ENCODE measurements around the gene FRG1.
"Not testable (repeated sequence)": the region's sequence is repeated elsewhere in the genome, so short reads cannot be mapped to it uniquely, and the experiment has no call there.

The FRG1 gene

DNA sequence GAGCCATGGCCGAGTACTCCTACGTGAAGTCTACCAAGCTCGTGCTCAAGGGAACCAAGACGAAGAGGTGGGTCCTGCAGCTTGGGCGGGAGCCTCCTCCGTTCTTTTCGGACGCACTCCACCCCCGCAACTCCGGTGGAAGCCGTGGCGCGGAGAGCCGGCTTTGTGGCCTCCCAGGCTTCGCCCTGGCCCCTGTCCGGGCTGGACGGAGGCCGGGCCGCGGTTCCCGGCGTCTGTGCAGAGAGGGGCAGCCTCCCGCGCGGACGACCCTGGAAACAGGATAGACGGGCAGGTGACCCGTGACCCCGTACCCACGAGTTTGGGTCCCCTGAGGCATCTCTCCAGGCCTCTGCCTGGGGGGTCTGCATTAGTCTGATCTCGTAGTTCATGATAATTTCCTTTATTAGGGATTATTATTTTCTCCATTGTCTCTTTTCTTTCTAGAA, 356 bp downstream of the FRG1 start:
- no peak for TF ChIP-seq EZH2phosphoT487 (conservative IDR thresholded peaks at IDR 0.05; ENCODE audit: low read length)
- TF ChIP-seq, protein P1, sequence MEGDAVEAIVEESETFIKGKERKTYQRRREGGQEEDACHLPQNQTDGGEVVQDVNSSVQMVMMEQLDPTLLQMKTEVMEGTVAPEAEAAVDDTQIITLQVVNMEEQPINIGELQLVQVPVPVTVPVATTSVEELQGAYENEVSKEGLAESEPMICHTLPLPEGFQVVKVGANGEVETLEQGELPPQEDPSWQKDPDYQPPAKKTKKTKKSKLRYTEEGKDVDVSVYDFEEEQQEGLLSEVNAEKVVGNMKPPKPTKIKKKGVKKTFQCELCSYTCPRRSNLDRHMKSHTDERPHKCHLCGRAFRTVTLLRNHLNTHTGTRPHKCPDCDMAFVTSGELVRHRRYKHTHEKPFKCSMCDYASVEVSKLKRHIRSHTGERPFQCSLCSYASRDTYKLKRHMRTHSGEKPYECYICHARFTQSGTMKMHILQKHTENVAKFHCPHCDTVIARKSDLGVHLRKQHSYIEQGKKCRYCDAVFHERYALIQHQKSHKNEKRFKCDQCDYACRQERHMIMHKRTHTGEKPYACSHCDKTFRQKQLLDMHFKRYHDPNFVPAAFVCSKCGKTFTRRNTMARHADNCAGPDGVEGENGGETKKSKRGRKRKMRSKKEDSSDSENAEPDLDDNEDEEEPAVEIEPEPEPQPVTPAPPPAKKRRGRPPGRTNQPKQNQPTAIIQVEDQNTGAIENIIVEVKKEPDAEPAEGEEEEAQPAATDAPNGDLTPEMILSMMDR (IDR thresholded peaks at IDR 0.05; ENCODE audit: insufficient read depth, low read length, poor library complexity, severe bottlenecking) = no peak
- H3K27ac ChIP-seq (ENCODE audit: low read depth, low read length) = peak overlapping the region; percentile 48
- H3K9me3 ChIP-seq (ENCODE audit: insufficient read depth, low read length) = no peaks in the 10 kb centered on the region
- H3K4me2 ChIP-seq (ENCODE audit: low read depth, low read length, poor library complexity, severe bottlenecking) = peak overlapping the region; percentile 95
- H3K4me3 ChIP-seq (ENCODE audit: insufficient read depth, low read length, poor library complexity, severe bottlenecking) = peak overlapping the region; percentile 88
- peaks cover 17% of the 10 kb centered on the region for H3K36me3 ChIP-seq (ENCODE audit: low read length)
- H3K9me2 ChIP-seq (replicated peaks; ENCODE audit: insufficient read depth, low read length) = no peaks in the 10 kb centered on the region
- peaks cover 4% of the 10 kb centered on the region; the same call in 1 of the 2 replicates for H3F3A ChIP-seq (ENCODE audit: insufficient read depth)
- peaks cover 50% of the 10 kb centered on the region for H3K79me2 ChIP-seq (ENCODE audit: insufficient read depth, low read length)
- no peaks in the 10 kb centered on the region for H3K27me3 ChIP-seq (ENCODE audit: low read length)
- peak overlapping the region; percentile 94 for H3K9ac ChIP-seq (ENCODE audit: low read length)
- H4K20me1 ChIP-seq (ENCODE audit: low read depth, low read length) = no peaks in the 10 kb centered on the region
- H2AFZ ChIP-seq (ENCODE audit: low read depth, low read length, severe bottlenecking) = no peak overlapping the region

DNA sequence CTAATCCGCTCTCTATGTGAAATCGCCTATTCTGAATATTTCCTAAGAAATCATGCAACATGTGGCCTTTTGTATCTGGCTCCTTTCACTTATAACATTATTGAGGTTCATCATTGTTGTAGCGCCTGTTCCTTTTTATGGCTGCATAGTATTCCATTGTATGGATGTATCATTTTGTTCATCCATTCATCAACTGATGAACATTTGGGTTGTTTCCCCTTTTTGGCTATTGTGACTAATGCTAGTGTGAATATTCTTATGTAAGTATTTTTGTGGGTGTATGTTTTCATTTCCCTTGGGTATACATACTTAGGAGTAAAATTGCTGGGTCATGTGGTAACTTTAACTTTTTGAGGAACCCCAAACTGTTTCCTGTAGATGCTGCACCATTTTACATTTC, 1.7 kb downstream of the FRG1 start:
- Histone ChIP-seq H3K79me2 (ENCODE audit: insufficient read depth, low read length) (peaks cover 63% of the 10 kb centered on the region), H3K36me3 (ENCODE audit: low read length) (peaks cover 17% of the 10 kb centered on the region), H3K4me3 (ENCODE audit: insufficient read depth, low read length, poor library complexity, severe bottlenecking) (peak overlapping the region; percentile 88), H3K4me2 (ENCODE audit: low read depth, low read length, poor library complexity, severe bottlenecking) (peak overlapping the region; percentile 95)
- H3K9ac ChIP-seq (ENCODE audit: low read length); H4K20me1 ChIP-seq (ENCODE audit: low read depth, low read length); H3K27me3 ChIP-seq (ENCODE audit: low read length); H3F3A ChIP-seq (ENCODE audit: insufficient read depth); H2AFZ ChIP-seq (ENCODE audit: low read depth, low read length, severe bottlenecking); H3K9me2 ChIP-seq (replicated peaks; ENCODE audit: insufficient read depth, low read length); H3K27ac ChIP-seq (ENCODE audit: low read depth, low read length); H3K9me3 ChIP-seq (ENCODE audit: insufficient read depth, low read length): not testable (repeated sequence)

DNA sequence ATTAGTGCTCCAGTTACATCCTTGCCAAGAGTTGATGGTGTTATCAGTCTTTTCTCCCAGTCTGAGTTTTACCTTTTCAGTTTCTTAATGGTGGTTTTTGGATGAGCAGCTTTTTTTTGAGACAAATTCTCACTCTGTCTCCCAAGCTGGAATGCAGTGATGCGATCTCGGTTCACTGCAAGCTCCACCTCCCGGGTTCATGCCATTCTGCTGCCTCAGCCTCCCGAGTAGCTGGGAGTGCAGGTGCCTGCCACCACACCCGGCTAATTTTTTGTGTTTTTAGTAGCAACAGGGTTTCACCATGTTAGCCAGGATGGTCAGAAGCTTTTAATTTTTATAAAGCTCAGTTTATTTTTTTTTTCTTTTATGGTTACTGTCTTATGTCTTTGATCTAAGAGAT, 3.4 kb downstream of the FRG1 start:
- H3K4me3 ChIP-seq (ENCODE audit: insufficient read depth, low read length, poor library complexity, severe bottlenecking); H3F3A ChIP-seq (ENCODE audit: insufficient read depth); H3K9me3 ChIP-seq (ENCODE audit: insufficient read depth, low read length); H3K27me3 ChIP-seq (ENCODE audit: low read length); H4K20me1 ChIP-seq (ENCODE audit: low read depth, low read length); H2AFZ ChIP-seq (ENCODE audit: low read depth, low read length, severe bottlenecking); H3K9me2 ChIP-seq (replicated peaks; ENCODE audit: insufficient read depth, low read length); H3K4me2 ChIP-seq (ENCODE audit: low read depth, low read length, poor library complexity, severe bottlenecking); H3K9ac ChIP-seq (ENCODE audit: low read length); H3K27ac ChIP-seq (ENCODE audit: low read depth, low read length): not testable (repeated sequence)
- Histone ChIP-seq H3K79me2 (ENCODE audit: insufficient read depth, low read length) (peaks cover 79% of the 10 kb centered on the region), H3K36me3 (ENCODE audit: low read length) (peaks cover 17% of the 10 kb centered on the region)

DNA sequence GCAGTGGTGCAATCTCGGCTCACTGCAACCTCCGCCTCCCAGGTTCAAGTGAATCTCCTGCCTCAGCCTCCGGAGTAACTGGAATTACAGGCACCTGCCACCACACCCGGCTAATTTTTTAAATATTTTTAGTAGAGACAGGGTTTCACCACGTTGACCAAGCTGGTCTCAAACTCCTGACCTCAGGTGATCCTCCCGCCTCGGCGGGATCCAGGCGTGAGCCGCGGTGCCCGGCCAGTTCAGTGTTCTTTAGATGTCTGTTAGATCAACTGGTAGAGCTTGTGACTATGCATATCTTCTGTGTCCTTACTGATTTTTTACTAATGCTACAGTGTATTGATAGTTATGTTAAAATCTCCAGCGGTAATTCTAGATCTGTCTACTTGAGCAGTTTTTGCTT, 6.2 kb downstream of the FRG1 start:
- H2AFZ ChIP-seq (ENCODE audit: low read depth, low read length, severe bottlenecking); H3K9me2 ChIP-seq (replicated peaks; ENCODE audit: insufficient read depth, low read length); H3K27ac ChIP-seq (ENCODE audit: low read depth, low read length); H3K9ac ChIP-seq (ENCODE audit: low read length); H3K4me3 ChIP-seq (ENCODE audit: insufficient read depth, low read length, poor library complexity, severe bottlenecking); H3K9me3 ChIP-seq (ENCODE audit: insufficient read depth, low read length); H3K4me2 ChIP-seq (ENCODE audit: low read depth, low read length, poor library complexity, severe bottlenecking); H4K20me1 ChIP-seq (ENCODE audit: low read depth, low read length); H3F3A ChIP-seq (ENCODE audit: insufficient read depth); H3K27me3 ChIP-seq (ENCODE audit: low read length): not testable (repeated sequence)
- Histone ChIP-seq H3K36me3 (ENCODE audit: low read length) (peaks cover 17% of the 10 kb centered on the region), H3K79me2 (ENCODE audit: insufficient read depth, low read length) (peaks cover 83% of the 10 kb centered on the region)

DNA sequence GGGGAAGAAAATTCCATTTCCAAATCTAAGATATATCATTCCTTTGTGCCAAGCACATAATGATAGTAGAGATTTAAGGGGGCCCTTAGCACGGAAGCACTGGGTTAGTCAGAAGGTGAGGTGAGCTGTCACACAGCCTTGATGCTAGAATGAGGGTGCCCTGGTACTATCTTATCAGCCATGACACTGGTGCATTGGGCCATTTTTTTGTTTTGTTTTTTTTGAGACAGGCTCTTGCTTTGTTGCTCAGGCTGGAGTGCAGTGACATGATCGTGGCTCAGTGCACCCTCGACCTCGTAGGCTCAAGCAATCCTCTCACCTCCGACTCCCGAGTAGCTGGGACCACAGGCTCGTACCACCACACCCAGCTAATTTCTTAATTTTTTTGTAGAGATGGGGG, 7.8 kb downstream of the FRG1 start:
- not testable (repeated sequence) for H3K9me3 ChIP-seq (ENCODE audit: insufficient read depth, low read length); H3K27me3 ChIP-seq (ENCODE audit: low read length); H4K20me1 ChIP-seq (ENCODE audit: low read depth, low read length); H3K9me2 ChIP-seq (replicated peaks; ENCODE audit: insufficient read depth, low read length); H3F3A ChIP-seq (ENCODE audit: insufficient read depth); H2AFZ ChIP-seq (ENCODE audit: low read depth, low read length, severe bottlenecking); H3K4me3 ChIP-seq (ENCODE audit: insufficient read depth, low read length, poor library complexity, severe bottlenecking); H3K4me2 ChIP-seq (ENCODE audit: low read depth, low read length, poor library complexity, severe bottlenecking); H3K9ac ChIP-seq (ENCODE audit: low read length); H3K27ac ChIP-seq (ENCODE audit: low read depth, low read length)
- peaks cover 15% of the 10 kb centered on the region; the same call in 1 of the 2 replicates for H3K36me3 ChIP-seq (ENCODE audit: low read length)
- peaks cover 67% of the 10 kb centered on the region for H3K79me2 ChIP-seq (ENCODE audit: insufficient read depth, low read length)

DNA sequence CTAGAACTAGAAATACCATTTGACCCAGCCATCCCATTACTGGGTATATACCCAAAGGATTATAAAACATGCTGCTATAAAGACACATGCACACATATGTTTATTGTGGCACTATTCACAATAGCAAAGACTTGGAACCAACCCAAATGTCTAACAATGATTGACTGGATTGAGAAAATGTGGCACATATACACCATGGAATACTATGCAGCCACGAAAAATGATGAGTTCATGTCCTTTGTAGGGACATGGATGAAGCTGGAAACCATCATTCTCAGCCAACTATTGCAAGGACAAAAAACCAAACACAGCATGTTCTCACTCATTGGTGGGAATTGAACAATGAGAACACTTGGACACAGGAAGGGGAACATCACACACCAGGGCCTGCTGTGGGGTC, 28.6 kb downstream of the FRG1 start:
- not testable (repeated sequence) for H3K79me2 ChIP-seq (ENCODE audit: insufficient read depth, low read length); H3K4me3 ChIP-seq (ENCODE audit: insufficient read depth, low read length, poor library complexity, severe bottlenecking); H3K4me2 ChIP-seq (ENCODE audit: low read depth, low read length, poor library complexity, severe bottlenecking); H2AFZ ChIP-seq (ENCODE audit: low read depth, low read length, severe bottlenecking); H3K9ac ChIP-seq (ENCODE audit: low read length); H3K36me3 ChIP-seq (ENCODE audit: low read length); H3K27me3 ChIP-seq (ENCODE audit: low read length); H3K9me3 ChIP-seq (ENCODE audit: insufficient read depth, low read length); H3K27ac ChIP-seq (ENCODE audit: low read depth, low read length); H3F3A ChIP-seq (ENCODE audit: insufficient read depth); H4K20me1 ChIP-seq (ENCODE audit: low read depth, low read length); H3K9me2 ChIP-seq (replicated peaks; ENCODE audit: insufficient read depth, low read length)
